ENCODE results near the gene CELF4.

DNA sequence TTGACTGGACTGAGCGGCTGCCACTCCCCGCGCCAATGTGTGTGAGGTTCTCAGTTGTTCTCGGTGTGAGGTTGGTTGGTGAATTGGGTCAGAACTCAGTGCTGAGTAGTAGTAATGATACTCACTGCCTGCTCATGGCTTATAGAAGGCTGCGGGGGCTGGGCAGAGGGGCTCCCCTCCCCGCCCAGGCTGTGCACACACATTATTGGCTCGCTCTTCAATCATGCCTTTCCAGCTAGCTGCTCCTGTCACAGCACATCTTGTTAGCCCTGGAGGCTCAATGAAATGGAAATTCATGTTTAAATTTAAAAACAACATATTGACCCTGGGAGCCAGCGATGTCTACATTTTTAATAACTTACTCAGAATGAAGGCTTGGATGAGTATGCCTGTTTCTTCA, 152.8 kb downstream of the CELF4 start:
- no peak for TF ChIP-seq POLR2A (IDR thresholded peaks at IDR 0.05; ENCODE audit: low read depth, low read length)
- TF ChIP-seq, protein P1, sequence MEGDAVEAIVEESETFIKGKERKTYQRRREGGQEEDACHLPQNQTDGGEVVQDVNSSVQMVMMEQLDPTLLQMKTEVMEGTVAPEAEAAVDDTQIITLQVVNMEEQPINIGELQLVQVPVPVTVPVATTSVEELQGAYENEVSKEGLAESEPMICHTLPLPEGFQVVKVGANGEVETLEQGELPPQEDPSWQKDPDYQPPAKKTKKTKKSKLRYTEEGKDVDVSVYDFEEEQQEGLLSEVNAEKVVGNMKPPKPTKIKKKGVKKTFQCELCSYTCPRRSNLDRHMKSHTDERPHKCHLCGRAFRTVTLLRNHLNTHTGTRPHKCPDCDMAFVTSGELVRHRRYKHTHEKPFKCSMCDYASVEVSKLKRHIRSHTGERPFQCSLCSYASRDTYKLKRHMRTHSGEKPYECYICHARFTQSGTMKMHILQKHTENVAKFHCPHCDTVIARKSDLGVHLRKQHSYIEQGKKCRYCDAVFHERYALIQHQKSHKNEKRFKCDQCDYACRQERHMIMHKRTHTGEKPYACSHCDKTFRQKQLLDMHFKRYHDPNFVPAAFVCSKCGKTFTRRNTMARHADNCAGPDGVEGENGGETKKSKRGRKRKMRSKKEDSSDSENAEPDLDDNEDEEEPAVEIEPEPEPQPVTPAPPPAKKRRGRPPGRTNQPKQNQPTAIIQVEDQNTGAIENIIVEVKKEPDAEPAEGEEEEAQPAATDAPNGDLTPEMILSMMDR (conservative IDR thresholded peaks at IDR 0.05; ENCODE audit: low read depth, low read length): no peak
- no peak for TF ChIP-seq RCOR1 (IDR thresholded peaks at IDR 0.05; ENCODE audit: insufficient replicate concordance, low read length)
- no peak for TF ChIP-seq CHD1 (IDR thresholded peaks at IDR 0.05; ENCODE audit: low read depth, low read length)
- no peak for TF ChIP-seq SMC3 (IDR thresholded peaks at IDR 0.05; ENCODE audit: low read depth, low read length)
- TF ChIP-seq MAFK (IDR thresholded peaks at IDR 0.05; ENCODE audit: low read depth, low read length): no peak
- no peak for TF ChIP-seq USF2 (IDR thresholded peaks at IDR 0.05; ENCODE audit: low read depth, low read length)
